Uterus (tissue), 4 donors: ENCODE results near the gene ATP6V1B1. TPM values are rescaled to one million over a fixed set of nuclear protein-coding genes. Genes with fewer than 3 reads are reported as not detected.
A peak's percentile ranks its signal among the peaks of the same experiment; 100 is the strongest.

Source experiments
- DNase-seq, 2 donors: peaks; one replicate each; pipeline ENCODE4 v3.0.0-alpha.2; 2019 to 2020
- H3K27ac ChIP-seq, 2 donors: fragments of 200-600 bp; sonication (generic); 1 replicate in 1 of 2; 2 replicates in 1 of 2; pipeline ENCODE4 v1.5.1; 2016 to 2018
- H3K27me3 ChIP-seq, 2 donors: fragments of 200-600 bp; sonication (generic); one replicate each; pipeline ENCODE4 v1.5.1; 2018 to 2019; ENCODE audit warnings: control low read depth in 1 of 2
- H3K36me3 ChIP-seq, 2 donors: fragments of 200-600 bp; sonication (generic); one replicate each; pipeline ENCODE4 v1.5.1; 2019; ENCODE audit warnings: control low read depth in 1 of 2
- H3K4me1 ChIP-seq, 2 donors: fragments of 200-600 bp; sonication (generic); one replicate each; pipeline ENCODE4 v1.5.1; 2018 to 2019; ENCODE audit warnings: control low read depth in 1 of 2
- H3K4me3 ChIP-seq, 2 donors: fragments of 200-600 bp; sonication (generic); 1 replicate in 1 of 2; 2 replicates in 1 of 2; pipeline ENCODE4 v1.5.1; 2018 to 2019; ENCODE audit warnings: mild to moderate bottlenecking in 1 of 2
- H3K9me3 ChIP-seq, 2 donors: fragments of 200-600 bp; sonication (generic); one replicate each; pipeline ENCODE4 v1.5.1; 2019; ENCODE audit warnings: control low read depth in 1 of 2
- CTCF ChIP-seq, 4 experiments: fragments of 200-600 bp in 2 of 4; fragments of 450-650 bp in 2 of 4; sonication (generic) in 2 of 4; IDR thresholded peaks; one replicate each; pipeline ENCODE4 v1.5.1; 2016 to 2019; ENCODE audit warnings: antibody characterized with exemption in 4 of 4, mild to moderate bottlenecking in 2 of 4, moderate library complexity in 1 of 4
- POLR2A ChIP-seq, 2 donors: fragments of 450-650 bp; IDR thresholded peaks; one replicate each; pipeline ENCODE4 v1.6.1; 2016; ENCODE audit warnings: antibody characterized with exemption in 2 of 2, mild to moderate bottlenecking in 1 of 2, moderate library complexity in 1 of 2
- intact Hi-C: fragments of 100-400 bp; cut with DNase I; formaldehyde crosslinking; loops from one replicate; pipeline ENCODE4 v1.15.1; 2023; ENCODE audit warnings: low total_unique reads
- total RNA-seq, 4 donors: library from RNA; depleted of rRNA in 3 of 4; stranded (reverse); fragments of >200 nt in 3 of 4; gene quantifications; one replicate each; pipeline versions ENCODE4 v1.1.0 to v1.2.4, GENCODE V29; 2014 to 2023
- donor health status: DM: yes; HTN: yes; CAD: no.

ATP6V1B1 gene
- total RNA-seq, 4 donors from 2014 or later, result 3.4 to 3.7 TPM; not detected in 2

DNA sequence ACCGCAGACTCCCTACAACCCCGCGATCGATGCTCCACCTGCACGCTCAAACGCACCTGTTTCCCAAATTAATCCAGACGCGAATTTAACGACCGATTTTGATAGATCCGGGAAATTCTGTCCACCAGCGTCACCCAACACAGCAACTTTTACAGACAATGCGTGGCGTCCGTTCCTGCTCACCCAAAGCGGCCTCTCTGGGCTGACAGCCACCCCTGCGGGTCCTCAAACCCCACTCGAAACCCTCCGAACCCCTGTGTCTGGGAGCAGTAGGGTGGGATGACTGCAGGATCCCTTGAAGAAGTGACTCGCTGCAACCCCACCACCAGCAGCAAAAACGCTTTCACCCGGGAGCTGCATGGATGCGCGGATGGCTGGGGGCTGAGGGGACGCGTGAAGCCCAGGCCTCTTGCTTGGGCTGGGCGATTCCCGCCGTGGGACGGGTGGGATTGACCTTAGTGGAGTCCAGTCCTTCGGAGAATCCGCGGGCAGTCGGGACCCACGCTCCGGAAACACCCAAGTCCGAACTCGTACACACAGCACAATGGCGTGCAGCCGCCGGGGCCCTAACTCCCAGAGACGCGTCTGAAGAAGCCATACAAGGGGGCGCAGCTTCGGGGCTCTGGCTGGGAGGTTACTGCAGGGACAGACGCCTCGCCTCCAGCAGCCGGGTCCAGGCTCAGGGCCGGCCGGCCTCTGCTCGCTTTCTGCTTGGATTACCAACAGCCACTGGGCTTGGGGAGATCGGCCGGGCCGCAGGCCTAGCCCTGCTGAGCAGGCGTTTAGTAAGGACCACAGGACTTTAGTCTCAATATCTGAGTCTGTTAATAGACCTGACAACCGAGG lies 31.1 kb upstream of the ATP6V1B1 start:
- Histone ChIP-seq H3K27ac (no peak overlapping the region), H3K4me1 (peaks cover 0 to 21% of the 10 kb centered on the region in 2 donors), H3K36me3 (no peaks in the 10 kb centered on the region), H3K4me3 (no peak overlapping the region), H3K27me3 (peaks cover 0 to 74% of the 10 kb centered on the region in 2 donors), H3K9me3 (no peaks in the 10 kb centered on the region)
- intact Hi-C loops, result no loop called here
- no peak for DNase-seq
- TF ChIP-seq POLR2A (IDR thresholded peaks at IDR 0.05) (no peak), CTCF (IDR thresholded peaks at IDR 0.05) (no peak)

- Histone ChIP-seq H3K4me3 (no peak overlapping the region), H3K27ac (no peak overlapping the region), H3K4me1 (peaks cover 0 to 10% of the 10 kb centered on the region in 2 donors), H3K9me3 (no peaks in the 10 kb centered on the region), H3K36me3 (no peaks in the 10 kb centered on the region), H3K27me3 (peaks cover 0 to 81% of the 10 kb centered on the region in 2 donors)
- DNase-seq, result no peak
- intact Hi-C loops, result no loop called here
- no peak for TF ChIP-seq CTCF (IDR thresholded peaks at IDR 0.05)
- no peak for TF ChIP-seq POLR2A (IDR thresholded peaks at IDR 0.05)
Measured at GRCh38 chr2:70905443-70906421, 30.0 kb upstream of the ATP6V1B1 start.

GRCh38 chr2:70906439-70907005 lies 29.2 kb upstream of the ATP6V1B1 start:
- H3K27ac ChIP-seq, result no peak overlapping the region
- peaks cover 0 to 83% of the 10 kb centered on the region in 2 donors for H3K27me3 ChIP-seq
- H3K9me3 ChIP-seq, result no peaks in the 10 kb centered on the region
- peaks cover 0 to 5% of the 10 kb centered on the region in 2 donors for H3K4me1 ChIP-seq
- DNase-seq, result no peak
- no peak for TF ChIP-seq CTCF (IDR thresholded peaks at IDR 0.05)
- TF ChIP-seq POLR2A (IDR thresholded peaks at IDR 0.05), result no peak
- intact Hi-C loops, result no loop called here
- no peak overlapping the region for H3K4me3 ChIP-seq
- H3K36me3 ChIP-seq, result no peaks in the 10 kb centered on the region

GRCh38 chr2:70907130-70908057 lies 28.3 kb upstream of the ATP6V1B1 start:
- Histone ChIP-seq H3K4me1 (no peaks in the 10 kb centered on the region), H3K27me3 (peaks cover 0 to 80% of the 10 kb centered on the region in 2 donors), H3K36me3 (no peaks in the 10 kb centered on the region), H3K4me3 (no peak overlapping the region), H3K27ac (peak overlapping the region in 1 of 2 donors; percentile 36), H3K9me3 (no peaks in the 10 kb centered on the region)
- intact Hi-C loops, result no loop called here
- no peak for TF ChIP-seq CTCF (IDR thresholded peaks at IDR 0.05)
- no peak for TF ChIP-seq POLR2A (IDR thresholded peaks at IDR 0.05)
- no peak for DNase-seq
